SK-N-SH (cell line): ENCODE data around the gene CACNA2D3. TPM values are rescaled to one million over a fixed set of nuclear protein-coding genes. Genes with fewer than 3 reads are reported as not detected.

Source experiments
- CTCF ChIA-PET: fragments of 300-600, 350-600 bp; formaldehyde crosslinking; extraction: SDS; loops from one replicate; lab custom pipeline; 2021; lab: Yijun Ruan, JAX
- POLR2A ChIA-PET: fragments of 350-600 bp; sonication (Branson Sonifier 250); formaldehyde crosslinking; extraction: SDS; loops from one replicate; lab custom pipeline; 2020; ENCODE audit warnings: antibody characterized with exemption, inconsistent platforms; lab: Yijun Ruan, JAX
- DNase-seq: peaks from one replicate; pipeline ENCODE4 v3.0.0; 2012
- H2AFZ ChIP-seq: fragments of 200-600 bp; sonication (generic); 2 replicates; pipeline ENCODE4 v1.8.1; 2016; ENCODE audit warnings: antibody characterized with exemption, mild to moderate bottlenecking, low read depth
- H3F3A ChIP-seq: fragments of 200-600 bp; sonication (generic); replicated peaks from 2 replicates; pipeline ENCODE3; 2016; ENCODE audit warnings: antibody characterized with exemption, mild to moderate bottlenecking; ENCODE audit not compliant: insufficient read depth
- H3K27ac ChIP-seq, 2 experiments: fragments of 200-500 bp in 1 of 2; fragments of 200-600 bp in 1 of 2; sonication (Bioruptor generic) in 1 of 2; sonication (generic), shearing (Covaris generic) in 1 of 2; 2 replicates each; pipeline versions ENCODE4 v1.5.1 to v1.6.1; 2014 to 2016; ENCODE audit warnings: low read depth in 2 of 2, inconsistent platforms in 1 of 2, low read length in 1 of 2, mild to moderate bottlenecking in 1 of 2, mixed read lengths in 1 of 2
- H3K27me3 ChIP-seq: fragments of 200-600 bp; sonication (generic), shearing (Covaris generic); 2 replicates; pipeline ENCODE4 v1.6.1; 2016; ENCODE audit warnings: mixed run types; ENCODE audit not compliant: insufficient read depth
- H3K36me3 ChIP-seq, 2 experiments: fragments of 200-500 bp in 1 of 2; fragments of 200-600 bp in 1 of 2; sonication (Bioruptor generic) in 1 of 2; sonication (generic) in 1 of 2; replicated peaks in 1 of 2; 2 replicates each; pipeline versions ENCODE3 to v1.5.1; 2014 to 2016; ENCODE audit warnings: low read length in 1 of 2, mild to moderate bottlenecking in 1 of 2; ENCODE audit not compliant: insufficient read depth in 2 of 2, control insufficient read depth in 1 of 2
- H3K4me1 ChIP-seq, 2 experiments: fragments of 200-500 bp in 1 of 2; fragments of 200-600 bp in 1 of 2; sonication (Bioruptor generic) in 1 of 2; sonication (generic), shearing (Covaris generic) in 1 of 2; 2 replicates each; pipeline versions ENCODE4 v1.5.1 to v1.6.1; 2014 to 2016; ENCODE audit warnings: low read depth in 1 of 2, low read length in 1 of 2, mixed run types in 1 of 2; ENCODE audit not compliant: insufficient read depth in 2 of 2, control insufficient read depth in 1 of 2
- H3K4me2 ChIP-seq: fragments of 200-600 bp; sonication (generic), shearing (Covaris generic); 2 replicates; pipeline ENCODE4 v1.6.1; 2017; ENCODE audit warnings: mixed run types
- H3K4me3 ChIP-seq, 2 experiments: fragments of 200-500 bp in 1 of 2; fragments of 200-600 bp in 1 of 2; sonication (Bioruptor generic) in 1 of 2; sonication (generic), shearing (Covaris generic) in 1 of 2; 2 replicates each; pipeline versions ENCODE4 v1.5.1 to v1.8.1; 2014 to 2016; ENCODE audit warnings: low read depth in 2 of 2, inconsistent platforms in 1 of 2, low read length in 1 of 2, mild to moderate bottlenecking in 1 of 2, mixed read lengths in 1 of 2, moderate library complexity in 1 of 2
- H3K79me2 ChIP-seq: fragments of 200-600 bp; sonication (generic); 2 replicates; pipeline ENCODE4 v1.8.1; 2017; ENCODE audit warnings: mild to moderate bottlenecking; ENCODE audit not compliant: insufficient read depth
- H3K9ac ChIP-seq: fragments of 200-600 bp; sonication (generic); 2 replicates; pipeline ENCODE4 v1.6.1; 2017; ENCODE audit warnings: mixed run types
- H3K9me2 ChIP-seq: fragments of 200-600 bp; sonication (generic); 2 replicates; pipeline ENCODE4 v1.6.1; 2017; ENCODE audit warnings: mixed run types
- H3K9me3 ChIP-seq: fragments of 200-600 bp; sonication (generic); 2 replicates; pipeline ENCODE4 v1.6.1; 2017; ENCODE audit warnings: mixed run types, mild to moderate bottlenecking, moderate library complexity
- H4K20me1 ChIP-seq: fragments of 200-600 bp; sonication (generic); 2 replicates; pipeline ENCODE4 v1.6.1; 2017; ENCODE audit warnings: mild to moderate bottlenecking, mixed run types; ENCODE audit not compliant: insufficient read depth
- ELF1 ChIP-seq: IDR thresholded peaks from 2 replicates; pipeline ENCODE4 v1.4.0; 2012
- EP300 ChIP-seq, 2 experiments: IDR thresholded peaks; 2 replicates each; pipeline versions ENCODE4 v1.4.0 to v1.6.1; 2012; ENCODE audit warnings: borderline replicate concordance in 1 of 2, low read depth in 1 of 2, low read length in 1 of 2
- FOXJ3 ChIP-seq: sonication (generic); formaldehyde crosslinking; IDR thresholded peaks from 2 replicates; pipeline ENCODE4 v1.5.1; 2020; ENCODE audit warnings: mild to moderate bottlenecking, missing genetic modification reagents
- GABPA ChIP-seq: IDR thresholded peaks from 2 replicates; pipeline ENCODE4 v1.4.0; 2012; ENCODE audit warnings: low read depth, mild to moderate bottlenecking
- JUND ChIP-seq: IDR thresholded peaks from 2 replicates; pipeline ENCODE4 v1.4.0; 2012
- MEF2A ChIP-seq: IDR thresholded peaks from 2 replicates; pipeline ENCODE4 v1.4.0; 2012; ENCODE audit warnings: low read depth, borderline replicate concordance
- NFIC ChIP-seq: IDR thresholded peaks from 2 replicates; pipeline ENCODE4 v1.4.0; 2012; ENCODE audit warnings: borderline replicate concordance
- POLR2AphosphoS5 ChIP-seq: IDR thresholded peaks from 2 replicates; pipeline ENCODE4 v1.6.1; 2012; ENCODE audit warnings: low read depth, low read length
- RAD21 ChIP-seq: IDR thresholded peaks from 2 replicates; pipeline ENCODE4 v1.6.1; 2012; ENCODE audit warnings: mild to moderate bottlenecking, low read length
- RCOR1 ChIP-seq: fragments of 150-350 bp; IDR thresholded peaks from 2 replicates; pipeline ENCODE4 v1.6.1; 2017; ENCODE audit warnings: antibody characterized with exemption, low read length
- RXRA ChIP-seq: IDR thresholded peaks from 2 replicates; pipeline ENCODE4 v1.4.0; 2012; ENCODE audit warnings: low read depth, mild to moderate bottlenecking, borderline replicate concordance
- SMC3 ChIP-seq: IDR thresholded peaks from 2 replicates; pipeline ENCODE4 v1.6.1; 2012; ENCODE audit warnings: low read depth, low read length, improper control_type of control experiment
- TAF1 ChIP-seq: IDR thresholded peaks from 2 replicates; pipeline ENCODE4 v1.6.1; 2012; ENCODE audit warnings: low read depth, mild to moderate bottlenecking, low read length, moderate library complexity, borderline replicate concordance
- TEAD4 ChIP-seq: IDR thresholded peaks from 2 replicates; pipeline ENCODE4 v1.4.0; 2012; ENCODE audit warnings: mild to moderate bottlenecking, borderline replicate concordance; ENCODE audit not compliant: insufficient read depth
- YY1 ChIP-seq: IDR thresholded peaks from 2 replicates; pipeline ENCODE4 v1.4.0; 2012; ENCODE audit warnings: low read depth, mild to moderate bottlenecking
- WGBS: methylation state at CpG from one replicate; pipeline ENCODE4 v1.1.6; 2017; ENCODE audit warnings: low lambda C conversion rate; 5-methylcytosine and 5-hydroxymethylcytosine counted together
- polyA plus RNA-seq, 3 experiments: library from polyadenylated mRNA; depleted of rRNA; stranded (reverse); fragments of >200 nt; gene quantifications; 2 replicates each; pipeline ENCODE4 v1.2.3, GENCODE V29; 2012
- TF ChIP-seq, protein P1 (sequence below): IDR thresholded peaks from 2 replicates; pipeline ENCODE4 v1.4.0; 2012; ENCODE audit warnings: low read depth
- TF ChIP-seq, protein P2 (sequence below): IDR thresholded peaks from 2 replicates; pipeline ENCODE4 v1.4.0; 2012; ENCODE audit warnings: low read depth, borderline replicate concordance
- TF ChIP-seq, protein P3 (sequence below): IDR thresholded peaks from 2 replicates; pipeline ENCODE4 v1.4.0; 2012; ENCODE audit warnings: low read depth, borderline replicate concordance
- TF ChIP-seq, protein P4 (sequence below): fragments of 200-600 bp; sonication (generic); IDR thresholded peaks from 2 replicates; pipeline ENCODE4 v1.6.1; 2017; ENCODE audit warnings: antibody characterized with exemption, mild to moderate bottlenecking, moderate library complexity
- TF ChIP-seq, protein P5 (sequence below): IDR thresholded peaks from 2 replicates; pipeline ENCODE4; 2012

The CACNA2D3 gene
- polyA plus RNA-seq, 1 of the 3 experiments (the other 2 are of a cell fraction): 0.15 TPM

DNA sequence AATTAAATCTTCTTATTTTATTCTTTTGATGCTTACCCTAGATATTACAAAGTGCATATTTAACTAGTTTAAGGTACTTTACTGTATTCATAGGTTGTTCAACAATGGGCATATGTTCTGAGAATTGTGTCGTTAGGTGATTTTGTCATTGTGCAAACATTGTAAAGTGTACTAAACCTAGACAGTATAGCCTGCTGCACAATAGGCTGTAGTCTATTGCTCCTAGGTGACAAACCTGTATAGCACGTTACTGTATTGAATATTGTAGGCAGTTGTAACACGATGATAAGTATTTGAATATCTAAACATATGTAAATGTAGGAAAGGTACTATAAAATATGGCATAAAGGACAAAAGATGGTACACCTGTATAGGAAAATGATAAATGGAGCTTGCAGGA, 100.7 kb downstream of the CACNA2D3 start:
- Histone ChIP-seq H3K36me3 (no peaks in the 10 kb centered on the region), H3K4me1 (no peaks in the 10 kb centered on the region), H3F3A (no peaks in the 10 kb centered on the region), H3K27me3 (no peaks in the 10 kb centered on the region), H3K9me3 (no peaks in the 10 kb centered on the region), H3K9ac (no peak overlapping the region), H2AFZ (no peak overlapping the region), H3K27ac (no peak overlapping the region), H3K4me3 (no peak overlapping the region), H3K9me2 (no peaks in the 10 kb centered on the region), H4K20me1 (no peaks in the 10 kb centered on the region), H3K4me2 (no peak overlapping the region), H3K79me2 (no peaks in the 10 kb centered on the region)
- ChIA-PET CTCF (interaction anchor here (1.0 kb wide), 1 partner anchor 21 kb away, joined by 3 read pairs; no protein-coding TSS in a partner anchor), POLR2A (no interaction called here)
- no peak for DNase-seq
- no peak for TF ChIP-seq RAD21
- TF ChIP-seq JUND: no peak
- TF ChIP-seq, protein P1, sequence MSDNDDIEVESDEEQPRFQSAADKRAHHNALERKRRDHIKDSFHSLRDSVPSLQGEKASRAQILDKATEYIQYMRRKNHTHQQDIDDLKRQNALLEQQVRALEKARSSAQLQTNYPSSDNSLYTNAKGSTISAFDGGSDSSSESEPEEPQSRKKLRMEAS: no peak
- no peak for TF ChIP-seq GABPA
- TF ChIP-seq FOXJ3 (CRISPR knock-in tag): no peak
- TF ChIP-seq EP300 (IDR thresholded peaks at IDR 0.05; ENCODE audit: borderline replicate concordance in 1 of 2, low read depth in 1 of 2, low read length in 1 of 2): no peak
- TF ChIP-seq, protein P2, sequence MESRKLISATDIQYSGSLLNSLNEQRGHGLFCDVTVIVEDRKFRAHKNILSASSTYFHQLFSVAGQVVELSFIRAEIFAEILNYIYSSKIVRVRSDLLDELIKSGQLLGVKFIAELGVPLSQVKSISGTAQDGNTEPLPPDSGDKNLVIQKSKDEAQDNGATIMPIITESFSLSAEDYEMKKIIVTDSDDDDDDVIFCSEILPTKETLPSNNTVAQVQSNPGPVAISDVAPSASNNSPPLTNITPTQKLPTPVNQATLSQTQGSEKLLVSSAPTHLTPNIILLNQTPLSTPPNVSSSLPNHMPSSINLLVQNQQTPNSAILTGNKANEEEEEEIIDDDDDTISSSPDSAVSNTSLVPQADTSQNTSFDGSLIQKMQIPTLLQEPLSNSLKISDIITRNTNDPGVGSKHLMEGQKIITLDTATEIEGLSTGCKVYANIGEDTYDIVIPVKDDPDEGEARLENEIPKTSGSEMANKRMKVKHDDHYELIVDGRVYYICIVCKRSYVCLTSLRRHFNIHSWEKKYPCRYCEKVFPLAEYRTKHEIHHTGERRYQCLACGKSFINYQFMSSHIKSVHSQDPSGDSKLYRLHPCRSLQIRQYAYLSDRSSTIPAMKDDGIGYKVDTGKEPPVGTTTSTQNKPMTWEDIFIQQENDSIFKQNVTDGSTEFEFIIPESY: no peak
- no peak for TF ChIP-seq POLR2AphosphoS5
- no peak for TF ChIP-seq RCOR1
- no peak for TF ChIP-seq YY1
- no peak for TF ChIP-seq TEAD4
- no peak for TF ChIP-seq NFIC
- TF ChIP-seq MEF2A: no peak
- TF ChIP-seq ELF1: no peak
- no peak for TF ChIP-seq SMC3
- TF ChIP-seq, protein P3, sequence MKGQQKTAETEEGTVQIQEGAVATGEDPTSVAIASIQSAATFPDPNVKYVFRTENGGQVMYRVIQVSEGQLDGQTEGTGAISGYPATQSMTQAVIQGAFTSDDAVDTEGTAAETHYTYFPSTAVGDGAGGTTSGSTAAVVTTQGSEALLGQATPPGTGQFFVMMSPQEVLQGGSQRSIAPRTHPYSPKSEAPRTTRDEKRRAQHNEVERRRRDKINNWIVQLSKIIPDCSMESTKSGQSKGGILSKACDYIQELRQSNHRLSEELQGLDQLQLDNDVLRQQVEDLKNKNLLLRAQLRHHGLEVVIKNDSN: no peak
- no peak for TF ChIP-seq TAF1
- no peak for TF ChIP-seq RXRA
- 36% methylated on average over 3 of the region's 3 CpGs for WGBS

DNA sequence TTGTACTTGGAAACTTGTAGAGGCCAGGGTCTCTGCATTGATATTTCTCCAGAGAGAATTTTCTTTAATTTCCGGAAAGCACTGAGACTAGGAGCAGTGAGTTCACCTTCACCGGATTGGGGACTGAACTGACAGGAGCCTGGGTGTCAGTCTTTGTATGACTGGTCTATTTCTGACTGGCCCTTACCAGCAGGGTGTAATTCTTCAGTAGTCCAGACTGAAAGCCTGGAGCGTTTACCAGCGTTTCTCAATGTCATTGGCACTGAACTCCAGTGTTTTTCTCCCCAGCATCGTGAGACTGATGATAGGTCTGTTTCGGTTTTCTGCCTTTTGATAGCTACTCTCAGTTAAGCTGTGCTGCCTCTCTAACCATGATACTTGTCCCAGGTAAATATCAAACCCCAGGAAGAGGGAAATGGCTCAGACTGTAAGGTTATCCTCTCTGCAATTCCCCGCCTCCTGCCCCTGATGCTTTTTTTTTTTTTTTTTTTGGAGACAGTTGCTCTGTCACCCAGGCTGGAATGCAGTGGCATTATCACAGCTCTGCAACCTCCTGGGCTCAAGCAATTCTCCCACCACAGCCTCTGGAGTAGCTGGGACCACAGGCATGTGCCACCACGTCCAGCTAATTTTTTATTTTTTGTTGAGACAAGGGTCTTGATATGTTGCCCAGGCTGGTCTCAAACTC, 103.6 kb downstream of the CACNA2D3 start:
- DNase-seq: no peak
- POLR2A ChIA-PET: no interaction called here
- Histone ChIP-seq H3K9ac (no peak overlapping the region), H3K4me3 (no peak overlapping the region), H3K27ac (no peak overlapping the region), H4K20me1 (no peaks in the 10 kb centered on the region), H3K4me2 (no peak overlapping the region), H3K9me3 (no peaks in the 10 kb centered on the region), H3K4me1 (no peaks in the 10 kb centered on the region), H3K36me3 (no peaks in the 10 kb centered on the region), H3K79me2 (no peaks in the 10 kb centered on the region), H2AFZ (no peak overlapping the region), H3K27me3 (no peaks in the 10 kb centered on the region), H3K9me2 (no peaks in the 10 kb centered on the region), H3F3A (no peaks in the 10 kb centered on the region)
- CTCF ChIA-PET: interaction anchor here (1.9 kb wide), 1 partner anchor 287 kb away, joined by 7 read pairs; no protein-coding TSS in a partner anchor
- TF ChIP-seq RXRA (no peak), TAF1 (no peak), RAD21 (no peak), JUND (no peak), FOXJ3 (CRISPR knock-in tag) (no peak), RCOR1 (no peak)
- TF ChIP-seq, protein P3: no peak
- TF ChIP-seq, protein P4, sequence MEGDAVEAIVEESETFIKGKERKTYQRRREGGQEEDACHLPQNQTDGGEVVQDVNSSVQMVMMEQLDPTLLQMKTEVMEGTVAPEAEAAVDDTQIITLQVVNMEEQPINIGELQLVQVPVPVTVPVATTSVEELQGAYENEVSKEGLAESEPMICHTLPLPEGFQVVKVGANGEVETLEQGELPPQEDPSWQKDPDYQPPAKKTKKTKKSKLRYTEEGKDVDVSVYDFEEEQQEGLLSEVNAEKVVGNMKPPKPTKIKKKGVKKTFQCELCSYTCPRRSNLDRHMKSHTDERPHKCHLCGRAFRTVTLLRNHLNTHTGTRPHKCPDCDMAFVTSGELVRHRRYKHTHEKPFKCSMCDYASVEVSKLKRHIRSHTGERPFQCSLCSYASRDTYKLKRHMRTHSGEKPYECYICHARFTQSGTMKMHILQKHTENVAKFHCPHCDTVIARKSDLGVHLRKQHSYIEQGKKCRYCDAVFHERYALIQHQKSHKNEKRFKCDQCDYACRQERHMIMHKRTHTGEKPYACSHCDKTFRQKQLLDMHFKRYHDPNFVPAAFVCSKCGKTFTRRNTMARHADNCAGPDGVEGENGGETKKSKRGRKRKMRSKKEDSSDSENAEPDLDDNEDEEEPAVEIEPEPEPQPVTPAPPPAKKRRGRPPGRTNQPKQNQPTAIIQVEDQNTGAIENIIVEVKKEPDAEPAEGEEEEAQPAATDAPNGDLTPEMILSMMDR: no peak
- TF ChIP-seq, protein P5, sequence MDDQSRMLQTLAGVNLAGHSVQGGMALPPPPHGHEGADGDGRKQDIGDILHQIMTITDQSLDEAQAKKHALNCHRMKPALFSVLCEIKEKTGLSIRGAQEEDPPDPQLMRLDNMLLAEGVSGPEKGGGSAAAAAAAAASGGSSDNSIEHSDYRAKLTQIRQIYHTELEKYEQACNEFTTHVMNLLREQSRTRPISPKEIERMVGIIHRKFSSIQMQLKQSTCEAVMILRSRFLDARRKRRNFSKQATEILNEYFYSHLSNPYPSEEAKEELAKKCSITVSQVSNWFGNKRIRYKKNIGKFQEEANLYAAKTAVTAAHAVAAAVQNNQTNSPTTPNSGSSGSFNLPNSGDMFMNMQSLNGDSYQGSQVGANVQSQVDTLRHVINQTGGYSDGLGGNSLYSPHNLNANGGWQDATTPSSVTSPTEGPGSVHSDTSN: no peak
- 18% methylated on average over 8 of the region's 8 CpGs for WGBS
